HEK293 (cell line): ENCODE results near the gene AMPD3.

Source experiments
- GLI4 ChIP-seq: fragments of 450-650 bp; formaldehyde crosslinking; IDR thresholded peaks from 2 replicates; pipeline ENCODE4 v1.5.1; 2016; ENCODE audit warnings: missing biosample characterization, missing genetic modification characterization
- YY1 ChIP-seq: fragments of 450-650 bp; formaldehyde crosslinking; IDR thresholded peaks from 2 replicates; pipeline ENCODE4 v1.5.1; 2018; ENCODE audit warnings: missing biosample characterization, missing genetic modification characterization
- ZNF423 ChIP-seq: fragments of 450-650 bp; formaldehyde crosslinking; IDR thresholded peaks from 2 replicates; pipeline ENCODE4 v1.5.1; 2016; ENCODE audit warnings: missing biosample characterization, missing genetic modification characterization
- ZNF510 ChIP-seq: fragments of 450-650 bp; formaldehyde crosslinking; IDR thresholded peaks from 2 replicates; pipeline ENCODE4 v1.5.1; 2018; ENCODE audit warnings: mild to moderate bottlenecking, missing genetic modification characterization, missing biosample characterization; ENCODE audit not compliant: insufficient replicate concordance
- TF ChIP-seq, protein P1 (sequence below): fragments of 450-650 bp; formaldehyde crosslinking; IDR thresholded peaks from 2 replicates; pipeline ENCODE4 v1.5.1; 2016; ENCODE audit warnings: missing biosample characterization, missing genetic modification characterization
- TF ChIP-seq, protein P2 (sequence below): fragments of 450-650 bp; formaldehyde crosslinking; IDR thresholded peaks from 2 replicates; pipeline ENCODE4 v1.5.1; 2016; ENCODE audit warnings: missing biosample characterization, missing genetic modification characterization

GRCh38 chr11:10460611-10461275 is 5.7 kb downstream of the AMPD3 start:
- TF ChIP-seq, protein P1, sequence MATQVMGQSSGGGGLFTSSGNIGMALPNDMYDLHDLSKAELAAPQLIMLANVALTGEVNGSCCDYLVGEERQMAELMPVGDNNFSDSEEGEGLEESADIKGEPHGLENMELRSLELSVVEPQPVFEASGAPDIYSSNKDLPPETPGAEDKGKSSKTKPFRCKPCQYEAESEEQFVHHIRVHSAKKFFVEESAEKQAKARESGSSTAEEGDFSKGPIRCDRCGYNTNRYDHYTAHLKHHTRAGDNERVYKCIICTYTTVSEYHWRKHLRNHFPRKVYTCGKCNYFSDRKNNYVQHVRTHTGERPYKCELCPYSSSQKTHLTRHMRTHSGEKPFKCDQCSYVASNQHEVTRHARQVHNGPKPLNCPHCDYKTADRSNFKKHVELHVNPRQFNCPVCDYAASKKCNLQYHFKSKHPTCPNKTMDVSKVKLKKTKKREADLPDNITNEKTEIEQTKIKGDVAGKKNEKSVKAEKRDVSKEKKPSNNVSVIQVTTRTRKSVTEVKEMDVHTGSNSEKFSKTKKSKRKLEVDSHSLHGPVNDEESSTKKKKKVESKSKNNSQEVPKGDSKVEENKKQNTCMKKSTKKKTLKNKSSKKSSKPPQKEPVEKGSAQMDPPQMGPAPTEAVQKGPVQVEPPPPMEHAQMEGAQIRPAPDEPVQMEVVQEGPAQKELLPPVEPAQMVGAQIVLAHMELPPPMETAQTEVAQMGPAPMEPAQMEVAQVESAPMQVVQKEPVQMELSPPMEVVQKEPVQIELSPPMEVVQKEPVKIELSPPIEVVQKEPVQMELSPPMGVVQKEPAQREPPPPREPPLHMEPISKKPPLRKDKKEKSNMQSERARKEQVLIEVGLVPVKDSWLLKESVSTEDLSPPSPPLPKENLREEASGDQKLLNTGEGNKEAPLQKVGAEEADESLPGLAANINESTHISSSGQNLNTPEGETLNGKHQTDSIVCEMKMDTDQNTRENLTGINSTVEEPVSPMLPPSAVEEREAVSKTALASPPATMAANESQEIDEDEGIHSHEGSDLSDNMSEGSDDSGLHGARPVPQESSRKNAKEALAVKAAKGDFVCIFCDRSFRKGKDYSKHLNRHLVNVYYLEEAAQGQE (tag by site-specific recombination): no peak
- TF ChIP-seq YY1 (tag by site-specific recombination): no peak
- TF ChIP-seq, protein P2, sequence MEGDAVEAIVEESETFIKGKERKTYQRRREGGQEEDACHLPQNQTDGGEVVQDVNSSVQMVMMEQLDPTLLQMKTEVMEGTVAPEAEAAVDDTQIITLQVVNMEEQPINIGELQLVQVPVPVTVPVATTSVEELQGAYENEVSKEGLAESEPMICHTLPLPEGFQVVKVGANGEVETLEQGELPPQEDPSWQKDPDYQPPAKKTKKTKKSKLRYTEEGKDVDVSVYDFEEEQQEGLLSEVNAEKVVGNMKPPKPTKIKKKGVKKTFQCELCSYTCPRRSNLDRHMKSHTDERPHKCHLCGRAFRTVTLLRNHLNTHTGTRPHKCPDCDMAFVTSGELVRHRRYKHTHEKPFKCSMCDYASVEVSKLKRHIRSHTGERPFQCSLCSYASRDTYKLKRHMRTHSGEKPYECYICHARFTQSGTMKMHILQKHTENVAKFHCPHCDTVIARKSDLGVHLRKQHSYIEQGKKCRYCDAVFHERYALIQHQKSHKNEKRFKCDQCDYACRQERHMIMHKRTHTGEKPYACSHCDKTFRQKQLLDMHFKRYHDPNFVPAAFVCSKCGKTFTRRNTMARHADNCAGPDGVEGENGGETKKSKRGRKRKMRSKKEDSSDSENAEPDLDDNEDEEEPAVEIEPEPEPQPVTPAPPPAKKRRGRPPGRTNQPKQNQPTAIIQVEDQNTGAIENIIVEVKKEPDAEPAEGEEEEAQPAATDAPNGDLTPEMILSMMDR (tag by site-specific recombination): no peak
- no peak for TF ChIP-seq ZNF423
- no peak for TF ChIP-seq ZNF510 (tag by site-specific recombination)
- TF ChIP-seq GLI4 (tag by site-specific recombination): no peak
